Gastroesophageal sphincter (tissue), 4 donors: ENCODE measurements around the gene SERPINE2. TPM values are rescaled to one million over a fixed set of nuclear protein-coding genes. Genes with fewer than 3 reads are reported as not detected.

Source experiments
- ATAC-seq: fragments of 150-250 bp; one replicate; pipeline ENCODE4 v1.9.1; 2016; ENCODE audit warnings: mild to moderate bottlenecking, moderate library complexity
- H3K27ac ChIP-seq, 4 donors: fragments of 200-600 bp; sonication (generic) in 3 of 4; 1 replicate in 3 of 4; 2 replicates in 1 of 4; pipeline ENCODE4 v1.5.1; 2016 to 2019
- H3K27me3 ChIP-seq: fragments of 200-600 bp; sonication (generic); one replicate; pipeline ENCODE4 v1.5.1; 2019
- H3K36me3 ChIP-seq, 2 donors: fragments of 200-600 bp; sonication (generic); one replicate each; pipeline ENCODE4 v1.5.1; 2019; ENCODE audit warnings: control low read depth in 1 of 2
- H3K4me1 ChIP-seq, 3 donors: fragments of 200-600 bp; sonication (generic); 1 replicate in 2 of 3; 2 replicates in 1 of 3; pipeline ENCODE4 v1.5.1; 2016 to 2019; ENCODE audit warnings: control low read depth in 2 of 3
- H3K4me3 ChIP-seq, 2 donors: fragments of 200-600 bp; sonication (generic); one replicate each; pipeline ENCODE4 v1.5.1; 2019; ENCODE audit warnings: mild to moderate bottlenecking in 1 of 2, moderate library complexity in 1 of 2
- H3K9me3 ChIP-seq, 3 donors: fragments of 200-600 bp; sonication (generic); one replicate each; pipeline ENCODE4 v1.5.1; 2017 to 2019; ENCODE audit warnings: control low read depth in 2 of 3
- EP300 ChIP-seq: sonication (generic); formaldehyde crosslinking; IDR thresholded peaks from one replicate; pipeline ENCODE4 v1.6.1; 2017; ENCODE audit warnings: antibody characterized with exemption, mild to moderate bottlenecking
- POLR2A ChIP-seq, 2 donors: fragments of 450-650 bp; IDR thresholded peaks; one replicate each; pipeline ENCODE4 v1.6.1; 2017; ENCODE audit warnings: antibody characterized with exemption in 2 of 2, mild to moderate bottlenecking in 2 of 2, moderate library complexity in 1 of 2
- POLR2AphosphoS5 ChIP-seq: sonication (generic); formaldehyde crosslinking; IDR thresholded peaks from one replicate; pipeline ENCODE4 v1.6.1; 2017; ENCODE audit warnings: antibody characterized with exemption
- WGBS, 2 donors: methylation state at CpG; one replicate each; pipeline ENCODE4 v1.1.5; 2018; ENCODE audit warnings: low coverage in 1 of 2; 5-methylcytosine and 5-hydroxymethylcytosine counted together
- total RNA-seq, 4 donors: library from RNA; depleted of rRNA; stranded (reverse); fragments of >200 nt; gene quantifications; one replicate each; pipeline ENCODE4 v1.1.0, GENCODE V29; 2016
- TF ChIP-seq, protein P1 (sequence below), 4 experiments: fragments of 200-600 bp in 2 of 4; fragments of 450-650 bp in 2 of 4; sonication (generic) in 1 of 4; IDR thresholded peaks; one replicate each; pipeline ENCODE4 v1.5.1; 2017 to 2019; ENCODE audit warnings: antibody characterized with exemption in 4 of 4, mild to moderate bottlenecking in 2 of 4, moderate library complexity in 2 of 4

Gene SERPINE2
- total RNA-seq, 4 donors from 2014 or later: 12.5 to 130 (median 48.6) TPM

DNA sequence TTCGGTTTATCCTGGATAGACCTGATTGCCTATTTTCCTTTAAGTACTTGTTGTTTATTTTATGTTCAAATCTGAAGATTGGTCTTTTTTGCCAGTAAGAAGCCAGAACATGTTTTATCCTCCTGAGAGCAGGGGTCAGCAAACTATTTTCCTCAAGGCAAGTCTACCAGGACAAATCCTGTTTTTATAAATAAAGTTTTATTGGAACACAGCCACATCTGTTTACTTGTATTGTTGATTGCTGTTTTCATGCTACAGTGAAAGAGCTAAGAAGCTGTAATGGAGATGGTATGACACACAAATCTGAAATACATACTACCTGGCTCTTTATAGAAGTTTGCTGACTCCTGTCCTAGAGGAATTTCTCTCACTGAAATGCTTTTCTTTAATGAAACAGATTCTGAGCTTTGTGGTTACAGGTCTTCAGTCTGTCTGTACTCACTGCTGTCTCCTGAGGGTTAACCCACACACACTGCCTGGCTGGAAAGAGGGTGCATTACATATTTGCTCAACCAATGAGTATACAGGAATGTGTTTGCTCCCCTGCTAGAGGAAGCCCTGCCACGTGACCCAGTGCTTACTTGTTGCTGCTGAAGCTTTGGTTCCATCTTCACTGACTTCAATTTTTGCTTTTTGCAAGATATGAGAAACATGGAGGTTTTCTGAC is 59.2 kb downstream of the SERPINE2 start:
- Histone ChIP-seq H3K27me3 (no peaks in the 10 kb centered on the region), H3K9me3 (no peaks in the 10 kb centered on the region), H3K4me3 (no peak overlapping the region), H3K4me1 (no peaks in the 10 kb centered on the region), H3K36me3 (peaks cover 0 to 19% of the 10 kb centered on the region in 2 donors), H3K27ac (no peak overlapping the region)
- TF ChIP-seq, protein P1, sequence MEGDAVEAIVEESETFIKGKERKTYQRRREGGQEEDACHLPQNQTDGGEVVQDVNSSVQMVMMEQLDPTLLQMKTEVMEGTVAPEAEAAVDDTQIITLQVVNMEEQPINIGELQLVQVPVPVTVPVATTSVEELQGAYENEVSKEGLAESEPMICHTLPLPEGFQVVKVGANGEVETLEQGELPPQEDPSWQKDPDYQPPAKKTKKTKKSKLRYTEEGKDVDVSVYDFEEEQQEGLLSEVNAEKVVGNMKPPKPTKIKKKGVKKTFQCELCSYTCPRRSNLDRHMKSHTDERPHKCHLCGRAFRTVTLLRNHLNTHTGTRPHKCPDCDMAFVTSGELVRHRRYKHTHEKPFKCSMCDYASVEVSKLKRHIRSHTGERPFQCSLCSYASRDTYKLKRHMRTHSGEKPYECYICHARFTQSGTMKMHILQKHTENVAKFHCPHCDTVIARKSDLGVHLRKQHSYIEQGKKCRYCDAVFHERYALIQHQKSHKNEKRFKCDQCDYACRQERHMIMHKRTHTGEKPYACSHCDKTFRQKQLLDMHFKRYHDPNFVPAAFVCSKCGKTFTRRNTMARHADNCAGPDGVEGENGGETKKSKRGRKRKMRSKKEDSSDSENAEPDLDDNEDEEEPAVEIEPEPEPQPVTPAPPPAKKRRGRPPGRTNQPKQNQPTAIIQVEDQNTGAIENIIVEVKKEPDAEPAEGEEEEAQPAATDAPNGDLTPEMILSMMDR (IDR thresholded peaks at IDR 0.05): no peak
- TF ChIP-seq EP300 (no peak), POLR2A (IDR thresholded peaks at IDR 0.05) (no peak), POLR2AphosphoS5 (no peak)
- ATAC-seq: no peak
- WGBS, 2 donors: 81 to 92% methylated on average over 2 of the region's 2 CpGs

- no peak for ATAC-seq
- H3K27me3 ChIP-seq: no peaks in the 10 kb centered on the region
- H3K4me1 ChIP-seq: no peaks in the 10 kb centered on the region
- 88 to 93% methylated on average over 2 of the region's 4 CpGs for WGBS, 2 donors
- no peaks in the 10 kb centered on the region for H3K9me3 ChIP-seq
- H3K36me3 ChIP-seq: peaks cover 0 to 8% of the 10 kb centered on the region in 2 donors
- no peak for TF ChIP-seq POLR2AphosphoS5
- TF ChIP-seq, protein P1 (IDR thresholded peaks at IDR 0.05): no peak
- TF ChIP-seq POLR2A (IDR thresholded peaks at IDR 0.05): no peak
- no peak for TF ChIP-seq EP300
- no peak overlapping the region for H3K27ac ChIP-seq
- no peak overlapping the region for H3K4me3 ChIP-seq
These were observed 60.6 kb downstream of the SERPINE2 start for GRCh38 chr2:223978451-223978850.

- TF ChIP-seq POLR2AphosphoS5: no peak
- TF ChIP-seq, protein P1 (IDR thresholded peaks at IDR 0.05): no peak
- TF ChIP-seq EP300: no peak
- TF ChIP-seq POLR2A (IDR thresholded peaks at IDR 0.05): no peak
- no peaks in the 10 kb centered on the region for H3K27me3 ChIP-seq
- 28 to 62% methylated on average over 3 of the region's 3 CpGs for WGBS, 2 donors
- peaks cover 0 to 8% of the 10 kb centered on the region in 2 donors for H3K36me3 ChIP-seq
- no peak for ATAC-seq
- no peaks in the 10 kb centered on the region for H3K4me1 ChIP-seq
- no peak overlapping the region for H3K4me3 ChIP-seq
- no peak overlapping the region for H3K27ac ChIP-seq
- no peaks in the 10 kb centered on the region for H3K9me3 ChIP-seq
These were observed 62.4 kb downstream of the SERPINE2 start for GRCh38 chr2:223976635-223977226.

DNA sequence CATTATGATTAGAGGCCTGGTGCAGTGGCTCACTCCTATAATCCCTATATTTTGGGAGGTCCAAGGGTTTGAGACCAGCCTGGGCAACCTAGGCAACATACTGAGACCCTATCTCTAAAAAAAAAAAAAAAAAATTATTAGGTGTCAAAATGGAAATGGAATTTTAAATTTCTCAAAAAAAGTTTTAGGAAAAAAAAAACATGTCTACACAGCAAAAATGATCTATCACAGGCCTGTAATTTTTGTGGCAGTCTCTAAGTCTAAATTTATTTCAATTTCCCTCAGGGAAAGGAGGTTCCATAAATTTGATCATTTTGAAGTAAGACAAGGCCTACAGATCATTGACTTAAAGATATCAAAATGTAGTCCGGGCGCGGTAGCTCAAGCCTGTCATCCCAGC is 65.5 kb downstream of the SERPINE2 start:
- H3K4me3 ChIP-seq: no peak overlapping the region
- 93% methylated on average over 3 of the region's 3 CpGs; no CpG with 5 or more reads in 1 of the 2 donors for WGBS, 2 donors
- H3K36me3 ChIP-seq: peaks cover 0 to 6% of the 10 kb centered on the region in 2 donors
- TF ChIP-seq, protein P1 (IDR thresholded peaks at IDR 0.05): no peak
- no peak for TF ChIP-seq POLR2A (IDR thresholded peaks at IDR 0.05)
- no peak for TF ChIP-seq POLR2AphosphoS5
- no peak for TF ChIP-seq EP300
- ATAC-seq: no peak
- no peaks in the 10 kb centered on the region for H3K9me3 ChIP-seq
- no peak overlapping the region for H3K27ac ChIP-seq
- H3K4me1 ChIP-seq: peaks cover 0 to 5% (median 0%) of the 10 kb centered on the region in 3 donors
- no peaks in the 10 kb centered on the region for H3K27me3 ChIP-seq

DNA sequence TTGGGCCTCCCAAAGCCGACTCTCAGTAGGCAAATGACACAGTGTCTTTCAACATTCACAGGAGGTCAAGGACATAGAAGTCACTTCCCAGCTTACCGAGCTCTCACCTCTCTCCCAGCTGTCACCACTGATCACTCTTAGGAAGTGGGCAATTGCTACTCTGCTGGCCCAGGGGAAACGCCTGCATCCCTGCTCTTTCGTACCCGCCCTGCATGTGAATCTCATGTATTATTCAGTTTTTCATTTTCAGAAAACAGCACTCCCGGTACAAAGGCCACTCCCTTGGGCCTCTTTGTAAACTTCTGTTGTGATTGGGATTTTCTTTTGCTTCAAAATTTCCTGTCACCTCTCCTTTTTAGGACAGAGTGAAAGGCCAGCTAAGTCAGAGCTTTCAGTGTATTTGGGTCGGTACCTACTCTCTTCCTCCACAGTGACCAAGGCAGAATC is 66.4 kb downstream of the SERPINE2 start:
- Histone ChIP-seq H3K9me3 (no peaks in the 10 kb centered on the region), H3K27me3 (no peaks in the 10 kb centered on the region), H3K27ac (no peak overlapping the region), H3K36me3 (peaks cover 0 to 16% of the 10 kb centered on the region in 2 donors), H3K4me3 (no peak overlapping the region), H3K4me1 (peaks cover 0 to 5% (median 0%) of the 10 kb centered on the region in 3 donors)
- ATAC-seq: no peak
- 73 to 84% methylated on average over 2 to 7 of the region's 7 CpGs for WGBS, 2 donors
- no peak for TF ChIP-seq POLR2AphosphoS5
- TF ChIP-seq EP300: no peak
- TF ChIP-seq, protein P1 (IDR thresholded peaks at IDR 0.05): no peak
- TF ChIP-seq POLR2A (IDR thresholded peaks at IDR 0.05): no peak
